H1 (cell line): ENCODE data around the gene CCDC169. TPM values are rescaled to one million over a fixed set of nuclear protein-coding genes. Genes with fewer than 3 reads are reported as not detected.

ENCODE experiments used
- CTCF ChIA-PET: fragments of 300-600 bp; sonication (Branson Sonifier 250); formaldehyde crosslinking; loops from one replicate; lab custom pipeline; 2021; ENCODE audit not compliant: partially characterized antibody; lab: Charles Lee
- POLR2A ChIA-PET: fragments of 300-600 bp; sonication (Branson Sonifier 250); formaldehyde crosslinking; loops from one replicate; lab custom pipeline; 2021; ENCODE audit warnings: inconsistent platforms; ENCODE audit not compliant: partially characterized antibody; lab: Charles Lee
- DNase-seq, 2 experiments: peaks; one replicate each; pipeline versions ENCODE4 v3.0.0 to v3.0.0-alpha.2; 2010 to 2022; ENCODE audit warnings: low spot score in 2 of 2, low read depth in 1 of 2, mixed read lengths in 1 of 2
- FAIRE-seq: peaks from 2 replicates; lab custom pipeline; 2011; peaks lifted over from hg19 to GRCh38; lab: Jason Lieb, UNC
- H2AFZ ChIP-seq: 2 replicates; pipeline ENCODE4 v1.8.1; 2012; ENCODE audit warnings: low read length, inconsistent platforms
- H2AK5ac ChIP-seq: 2 replicates; pipeline ENCODE4 v1.6.1; 2013; ENCODE audit warnings: low read depth, low read length
- H2BK120ac ChIP-seq: replicated peaks from 2 replicates; pipeline ENCODE3; 2013; ENCODE audit warnings: low read depth, low read length, inconsistent platforms
- H2BK12ac ChIP-seq: 2 replicates; pipeline ENCODE4 v1.6.1; 2013; ENCODE audit warnings: low read depth, low read length
- H2BK15ac ChIP-seq: 2 replicates; pipeline ENCODE4 v1.6.1; 2013; ENCODE audit warnings: low read length
- H2BK20ac ChIP-seq: 2 replicates; pipeline ENCODE4 v1.6.1; 2013; ENCODE audit warnings: low read length
- H2BK5ac ChIP-seq: 2 replicates; pipeline ENCODE4 v1.6.1; 2013; ENCODE audit warnings: low read depth, low read length
- H3K14ac ChIP-seq: 2 replicates; pipeline ENCODE4 v1.6.1; 2013; ENCODE audit warnings: inconsistent platforms; ENCODE audit not compliant: insufficient read length
- H3K18ac ChIP-seq: 2 replicates; pipeline ENCODE4 v1.6.1; 2013; ENCODE audit warnings: low read length; ENCODE audit errors: extremely low read depth
- H3K23ac ChIP-seq: 2 replicates; pipeline ENCODE4 v1.6.1; 2013; ENCODE audit warnings: inconsistent platforms; ENCODE audit not compliant: insufficient read length
- H3K23me2 ChIP-seq: 2 replicates; pipeline ENCODE4 v1.6.1; 2013; ENCODE audit warnings: low read depth, low read length
- H3K27ac ChIP-seq: 2 replicates; pipeline ENCODE4 v1.6.1; 2011; ENCODE audit warnings: low read depth, low read length, inconsistent platforms
- H3K27me3 ChIP-seq, 4 experiments: replicated peaks in 1 of 4; 1 replicate in 1 of 4; 2 replicates in 3 of 4; pipeline versions ENCODE4 v1.6.1 to v1.8.1; 2011 to 2013; ENCODE audit warnings: low read length in 3 of 4, mild to moderate bottlenecking in 3 of 4, inconsistent platforms in 2 of 4, mixed read lengths in 2 of 4, moderate library complexity in 1 of 4; ENCODE audit not compliant: control insufficient read depth in 3 of 4, insufficient read depth in 3 of 4; ENCODE audit errors: extremely low read depth in 1 of 4
- H3K36me3 ChIP-seq, 4 experiments: 2 replicates each; pipeline versions ENCODE4 v1.6.1 to v1.8.1; 2011 to 2013; ENCODE audit warnings: mild to moderate bottlenecking in 4 of 4, low read length in 3 of 4, moderate library complexity in 2 of 4, control low read depth in 1 of 4, inconsistent platforms in 1 of 4; ENCODE audit not compliant: insufficient read depth in 4 of 4, control insufficient read depth in 2 of 4
- H3K4ac ChIP-seq: replicated peaks from 2 replicates; pipeline ENCODE3; 2013; ENCODE audit warnings: low read length, low read depth, mixed read lengths, inconsistent platforms; ENCODE audit not compliant: insufficient read length
- H3K4me1 ChIP-seq, 4 experiments: replicated peaks in 1 of 4; 1 replicate in 1 of 4; 2 replicates in 3 of 4; pipeline versions ENCODE4 v1.6.1 to v1.8.1; 2011 to 2013; ENCODE audit warnings: low read length in 3 of 4, inconsistent platforms in 2 of 4, mixed read lengths in 1 of 4; ENCODE audit not compliant: insufficient read depth in 4 of 4, control insufficient read depth in 3 of 4
- H3K4me2 ChIP-seq, 2 experiments: 2 replicates each; pipeline versions ENCODE4 v1.6.1 to v1.8.1; 2011 to 2013; ENCODE audit warnings: low read depth in 2 of 2, low read length in 2 of 2, control low read depth in 1 of 2, inconsistent platforms in 1 of 2, mild to moderate bottlenecking in 1 of 2; ENCODE audit not compliant: insufficient read depth in 1 of 2
- H3K4me3 ChIP-seq, 4 experiments: fragments of 200-600, 300-600 bp in 1 of 4; sonication (generic), shearing (Covaris generic), sonication (Bioruptor Twin) in 1 of 4; 2 replicates each; pipeline versions ENCODE4 v1.5.1 to v1.8.1; 2011 to 2016; ENCODE audit warnings: low read length in 4 of 4, low read depth in 3 of 4, control low read depth in 2 of 4, inconsistent platforms in 2 of 4, mild to moderate bottlenecking in 2 of 4, mixed read lengths in 1 of 4, moderate library complexity in 1 of 4; ENCODE audit not compliant: insufficient read depth in 2 of 4; ENCODE audit errors: extremely low read depth in 1 of 4
- H3K56ac ChIP-seq: replicated peaks from 2 replicates; pipeline ENCODE3; 2013; ENCODE audit warnings: low read depth, mild to moderate bottlenecking, mixed read lengths, low read length, inconsistent platforms; ENCODE audit not compliant: insufficient read length
- H3K79me1 ChIP-seq: 2 replicates; pipeline ENCODE4 v1.6.1; 2013; ENCODE audit warnings: low read depth, low read length, control low read depth
- H3K79me2 ChIP-seq, 2 experiments: 2 replicates each; pipeline versions ENCODE4 v1.6.1 to v1.8.1; 2012 to 2013; ENCODE audit warnings: low read length in 2 of 2, mild to moderate bottlenecking in 2 of 2, inconsistent platforms in 1 of 2; ENCODE audit not compliant: insufficient read depth in 2 of 2, control insufficient read depth in 1 of 2
- H3K9ac ChIP-seq, 4 experiments: replicated peaks in 1 of 4; 1 replicate in 1 of 4; 2 replicates in 3 of 4; pipeline versions ENCODE4 v1.6.1 to v1.8.1; 2011 to 2013; ENCODE audit warnings: low read depth in 3 of 4, low read length in 3 of 4, control low read depth in 2 of 4, mild to moderate bottlenecking in 2 of 4, moderate library complexity in 2 of 4, inconsistent platforms in 1 of 4; ENCODE audit errors: extremely low read depth in 1 of 4
- H3K9me3 ChIP-seq, 2 experiments: 2 replicates each; pipeline versions ENCODE4 v1.6.1 to v1.8.1; 2012 to 2013; ENCODE audit warnings: mild to moderate bottlenecking in 2 of 2, moderate library complexity in 2 of 2, control low read depth in 1 of 2, inconsistent platforms in 1 of 2, low read depth in 1 of 2, low read length in 1 of 2, mixed read lengths in 1 of 2; ENCODE audit not compliant: insufficient read depth in 2 of 2
- H4K20me1 ChIP-seq, 2 experiments: replicated peaks in 1 of 2; 2 replicates each; pipeline versions ENCODE3 to v1.8.1; 2011 to 2013; ENCODE audit warnings: inconsistent platforms in 2 of 2, low read length in 2 of 2, mild to moderate bottlenecking in 1 of 2; ENCODE audit not compliant: insufficient read depth in 2 of 2, control insufficient read depth in 1 of 2
- H4K5ac ChIP-seq: 2 replicates; pipeline ENCODE4 v1.6.1; 2013; ENCODE audit warnings: low read length, low read depth, mixed read lengths, inconsistent platforms; ENCODE audit not compliant: insufficient read length
- H4K8ac ChIP-seq: 2 replicates; pipeline ENCODE4 v1.8.0; 2013; ENCODE audit warnings: mild to moderate bottlenecking, moderate library complexity, low read length, inconsistent platforms; ENCODE audit not compliant: insufficient read depth; ENCODE audit errors: extremely low read depth
- H4K91ac ChIP-seq: replicated peaks from 2 replicates; pipeline ENCODE3; 2013; ENCODE audit warnings: low read length, mixed read lengths, inconsistent platforms; ENCODE audit not compliant: insufficient read length
- ATF3 ChIP-seq: IDR thresholded peaks from 2 replicates; pipeline ENCODE4 v1.6.1; 2011; ENCODE audit warnings: low read depth, mild to moderate bottlenecking, low read length; ENCODE audit not compliant: insufficient read depth
- CTBP2 ChIP-seq: IDR thresholded peaks from 2 replicates; pipeline ENCODE4 v1.7.0; 2011; ENCODE audit warnings: borderline replicate concordance, mild to moderate bottlenecking, moderate library complexity, mixed read lengths, low read length; ENCODE audit not compliant: insufficient read depth, insufficient read length
- POLR2A ChIP-seq, 2 experiments: IDR thresholded peaks; 1 replicate in 1 of 2; 2 replicates in 1 of 2; pipeline ENCODE4 v1.6.1; 2011; ENCODE audit warnings: low read depth in 2 of 2, low read length in 2 of 2, mild to moderate bottlenecking in 2 of 2; ENCODE audit errors: control extremely low read depth in 1 of 2
- SP2 ChIP-seq: IDR thresholded peaks from 2 replicates; pipeline ENCODE4 v1.6.1; 2012; ENCODE audit warnings: mild to moderate bottlenecking, low read length, inconsistent platforms
- YY1 ChIP-seq: IDR thresholded peaks from 2 replicates; pipeline ENCODE4 v1.6.1; 2011; ENCODE audit warnings: low read depth, mild to moderate bottlenecking, low read length
- WGBS, 2 experiments: shearing (Covaris generic) in 1 of 2; methylation state at CpG; one replicate each; pipeline versions ENCODE4 v1.1.6 to v1.1.7; 2013 to 2015; ENCODE audit warnings: low lambda C conversion rate in 2 of 2, mixed read lengths in 2 of 2, inconsistent platforms in 1 of 2, low coverage in 1 of 2, missing lambda C conversion rate in 1 of 2; ENCODE audit not compliant: insufficient replicate concordance in 2 of 2, insufficient coverage in 1 of 2, insufficient read length in 1 of 2; ENCODE audit errors: extremely low coverage in 1 of 2, missing lambda C conversion rate in 1 of 2; 5-methylcytosine and 5-hydroxymethylcytosine counted together
- polyA plus RNA-seq, 7 experiments: library from polyadenylated mRNA; depleted of rRNA in 3 of 7; stranded (reverse) in 5 of 7; unstranded in 2 of 7; fragments of >200 nt in 5 of 7; fragments of 200-250 nt in 2 of 7; gene quantifications; 1 replicate in 5 of 7; 2 replicates in 1 of 7; 4 replicates in 1 of 7; pipeline versions ENCODE4 v1.2.1 to v1.2.3, GENCODE V29; 2011 to 2013; ENCODE audit warnings: missing spikeins in 2 of 7, mixed read lengths in 2 of 7
- total RNA-seq: library from RNA; stranded (reverse); fragmentation: NEBNext Ultra II Directional; extraction: Animal tissue kit (Norgen Biotek cat#: 25700); gene quantifications from 2 replicates; pipeline ENCODE4 v1.2.1, GENCODE V29; 2021

CCDC169 gene
- total and polyA plus RNA-seq, 2 of the 8 experiments (the other 6 are each of a cell fraction or from before 2014, with no cell fraction given): 7.2 to 44.0 TPM

DNA sequence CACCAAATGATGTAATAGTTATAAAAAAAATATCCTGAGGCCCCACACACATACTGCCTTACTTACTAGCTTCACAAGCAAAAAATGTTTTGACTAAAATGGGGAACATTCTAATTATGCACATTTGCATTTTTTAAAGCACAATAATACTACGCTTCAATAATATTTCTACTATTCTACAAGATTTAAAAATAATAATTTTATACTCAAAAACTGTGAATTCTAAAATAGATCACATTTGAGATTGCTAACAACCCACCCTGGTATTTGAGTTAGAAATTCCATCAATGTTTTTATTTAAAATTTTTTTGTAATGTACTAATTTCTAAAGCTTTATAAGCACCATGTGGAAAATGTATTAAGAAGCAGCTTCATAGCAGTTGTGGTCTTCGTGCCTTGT is 24.2 kb downstream of the CCDC169 start:
- WGBS, 2 experiments: 94% methylated on average over 2 of the region's 2 CpGs; no CpG with 5 or more reads in 1 of the 2 experiments
- Histone ChIP-seq H3K9me3 (no peaks in the 10 kb centered on the region; a peak in 1 of 4 replicates), H4K20me1 (no peaks in the 10 kb centered on the region), H3K36me3 (peaks cover 0 to 23% (median 0%) of the 10 kb centered on the region in 4 experiments; a peak in 1 of 8 replicates), H3K79me2 (no peaks in the 10 kb centered on the region), H2BK5ac (no peak overlapping the region), H3K4me1 (no peaks in the 10 kb centered on the region), H3K27me3 (no peaks in the 10 kb centered on the region), H3K4ac (no peak overlapping the region), H3K14ac (no peak overlapping the region), H2BK120ac (no peak overlapping the region), H3K4me2 (no peak overlapping the region), H3K56ac (no peak overlapping the region), H3K9ac (no peak overlapping the region), H3K23ac (no peak overlapping the region), H2AK5ac (no peak overlapping the region), H3K27ac (no peak overlapping the region), H2AFZ (no peak overlapping the region), H3K23me2 (no peaks in the 10 kb centered on the region), H4K8ac (no peak overlapping the region), H2BK20ac (no peak overlapping the region), H4K91ac (no peak overlapping the region), H4K5ac (no peak overlapping the region), H3K79me1 (no peaks in the 10 kb centered on the region), H2BK15ac (no peak overlapping the region), H3K18ac (no peak overlapping the region), H2BK12ac (no peak overlapping the region), H3K4me3 (no peak overlapping the region)
- FAIRE-seq: no peak
- POLR2A ChIA-PET: interaction anchor here (1.1 to 1.4 kb wide), 2 partner anchors 14 to 26 kb away, joined by 3 read pairs; no protein-coding TSS in a partner anchor
- CTCF ChIA-PET: interaction anchor here (0.6 to 5.4 kb wide), 12 partner anchors 8 to 1526 kb away, joined by 3 to 81 read pairs (median 4); no protein-coding TSS in a partner anchor
- DNase-seq: no peak
- TF ChIP-seq SP2: no peak
- no peak for TF ChIP-seq POLR2A (IDR thresholded peaks at IDR 0.05; ENCODE audit: control extremely low read depth in 1 of 2, low read depth in 2 of 2, low read length in 2 of 2)
- TF ChIP-seq ATF3: no peak
- TF ChIP-seq CTBP2: no peak
- no peak for TF ChIP-seq YY1
